HEK293 (cell line): ENCODE results near the gene MAP1B.

Experiments
- CTCF ChIA-PET: fragments of 350-600 bp; formaldehyde crosslinking; extraction: SDS; loops from one replicate; lab custom pipeline; 2021; ENCODE audit warnings: antibody characterized with exemption; lab: Yijun Ruan, JAX
- POLR2A ChIA-PET: fragments of 300-600 bp; formaldehyde crosslinking; extraction: SDS; loops from one replicate; lab custom pipeline; 2020; ENCODE audit warnings: antibody characterized with exemption, inconsistent platforms; lab: Yijun Ruan, JAX
- H3K27ac ChIP-seq: fragments of 200-500 bp; sonication (Bioruptor generic); 2 replicates; pipeline ENCODE4 v1.5.1; 2014; ENCODE audit warnings: low read depth, low read length, control low read depth, inconsistent platforms; ENCODE audit errors: extremely low read depth
- H3K36me3 ChIP-seq, 2 experiments: fragments of 200-500 bp in 1 of 2; sonication (Bioruptor generic) in 1 of 2; 1 replicate in 1 of 2; 2 replicates in 1 of 2; pipeline ENCODE4 v1.5.1; 2014 to 2017; ENCODE audit warnings: inconsistent platforms in 2 of 2, low read length in 2 of 2; ENCODE audit not compliant: control insufficient read depth in 2 of 2, insufficient read depth in 1 of 2
- H3K4me1 ChIP-seq: fragments of 200-500 bp; sonication (Bioruptor generic); 2 replicates; pipeline ENCODE4 v1.5.1; 2014; ENCODE audit warnings: mild to moderate bottlenecking, low read length, inconsistent platforms; ENCODE audit not compliant: control insufficient read depth, insufficient read depth
- H3K4me3 ChIP-seq: 2 replicates; pipeline ENCODE4 v1.5.1; 2011; ENCODE audit warnings: low read depth, mild to moderate bottlenecking, control low read depth, low read length, moderate library complexity
- H3K9me3 ChIP-seq: fragments of 200-500 bp; sonication (Bioruptor generic); 2 replicates; pipeline ENCODE4 v1.5.1; 2014; ENCODE audit warnings: low read depth, low read length, inconsistent platforms; ENCODE audit not compliant: control insufficient read depth, insufficient read depth
- PRDM1 ChIP-seq: fragments of 450-650 bp; formaldehyde crosslinking; IDR thresholded peaks from 2 replicates; pipeline ENCODE4; 2016; ENCODE audit warnings: missing biosample characterization, missing genetic modification characterization
- SALL2 ChIP-seq: fragments of 450-650 bp; formaldehyde crosslinking; IDR thresholded peaks from 2 replicates; pipeline ENCODE4 v1.5.0; 2017; ENCODE audit warnings: missing biosample characterization, mild to moderate bottlenecking, missing genetic modification characterization, borderline replicate concordance
- WT1 ChIP-seq: fragments of 450-650 bp; formaldehyde crosslinking; IDR thresholded peaks from 2 replicates; pipeline ENCODE4 v1.5.1; 2016; ENCODE audit warnings: missing biosample characterization, missing genetic modification characterization
- ZBTB48 ChIP-seq: fragments of 450-650 bp; formaldehyde crosslinking; IDR thresholded peaks from 2 replicates; pipeline ENCODE4 v1.5.1; 2016; ENCODE audit warnings: missing biosample characterization, missing genetic modification characterization
- ZNF37A ChIP-seq: fragments of 450-650 bp; IDR thresholded peaks from 2 replicates; pipeline ENCODE4 v1.5.1; 2018; ENCODE audit warnings: missing biosample characterization, missing genetic modification characterization
- ZNF530 ChIP-seq: fragments of 450-650 bp; formaldehyde crosslinking; IDR thresholded peaks from 2 replicates; pipeline ENCODE4 v1.5.1; 2016; ENCODE audit warnings: low read depth, missing biosample characterization, missing genetic modification characterization
- ZNF561 ChIP-seq: fragments of 450-650 bp; IDR thresholded peaks from 2 replicates; pipeline ENCODE4 v1.5.1; 2018; ENCODE audit warnings: missing biosample characterization, missing genetic modification characterization, borderline replicate concordance
- ZNF610 ChIP-seq: fragments of 450-650 bp; formaldehyde crosslinking; IDR thresholded peaks from 2 replicates; pipeline ENCODE4 v1.5.1; 2016; ENCODE audit warnings: missing biosample characterization, missing genetic modification characterization, borderline replicate concordance
- ZNF658 ChIP-seq: fragments of 450-650 bp; formaldehyde crosslinking; IDR thresholded peaks from 2 replicates; pipeline ENCODE4; 2016; ENCODE audit warnings: missing biosample characterization, missing genetic modification characterization
- ZNF768 ChIP-seq: fragments of 450-650 bp; formaldehyde crosslinking; IDR thresholded peaks from 2 replicates; pipeline ENCODE4 v1.5.1; 2018; ENCODE audit warnings: missing biosample characterization, mild to moderate bottlenecking, missing genetic modification characterization
- ZNF791 ChIP-seq: fragments of 450-650 bp; formaldehyde crosslinking; IDR thresholded peaks from 2 replicates; pipeline ENCODE4 v1.5.1; 2016; ENCODE audit warnings: missing biosample characterization, missing genetic modification characterization
- TF ChIP-seq, protein P1 (sequence below): fragments of 450-650 bp; formaldehyde crosslinking; IDR thresholded peaks from 2 replicates; pipeline ENCODE4 v1.5.1; 2016; ENCODE audit warnings: missing biosample characterization, missing genetic modification characterization
- TF ChIP-seq, protein P2 (sequence below): sonication (generic); formaldehyde crosslinking; IDR thresholded peaks from 2 replicates; pipeline ENCODE4 v1.8.1; 2022; ENCODE audit warnings: mild to moderate bottlenecking, moderate library complexity, missing genetic modification reagents
- TF ChIP-seq, protein P3 (sequence below): IDR thresholded peaks from 2 replicates; pipeline ENCODE4 v1.6.1; 2011; ENCODE audit warnings: mild to moderate bottlenecking, low read depth, low read length, borderline replicate concordance
- TF ChIP-seq, protein P4 (sequence below): fragments of 450-650 bp; formaldehyde crosslinking; IDR thresholded peaks from 2 replicates; pipeline ENCODE4 v1.5.1; 2016; ENCODE audit warnings: missing biosample characterization, missing genetic modification characterization
- TF ChIP-seq, protein P5 (sequence below): fragments of 450-650 bp; formaldehyde crosslinking; IDR thresholded peaks from 2 replicates; pipeline ENCODE4 v1.5.1; 2016; ENCODE audit warnings: missing biosample characterization, missing genetic modification characterization, borderline replicate concordance

MAP1B gene

DNA sequence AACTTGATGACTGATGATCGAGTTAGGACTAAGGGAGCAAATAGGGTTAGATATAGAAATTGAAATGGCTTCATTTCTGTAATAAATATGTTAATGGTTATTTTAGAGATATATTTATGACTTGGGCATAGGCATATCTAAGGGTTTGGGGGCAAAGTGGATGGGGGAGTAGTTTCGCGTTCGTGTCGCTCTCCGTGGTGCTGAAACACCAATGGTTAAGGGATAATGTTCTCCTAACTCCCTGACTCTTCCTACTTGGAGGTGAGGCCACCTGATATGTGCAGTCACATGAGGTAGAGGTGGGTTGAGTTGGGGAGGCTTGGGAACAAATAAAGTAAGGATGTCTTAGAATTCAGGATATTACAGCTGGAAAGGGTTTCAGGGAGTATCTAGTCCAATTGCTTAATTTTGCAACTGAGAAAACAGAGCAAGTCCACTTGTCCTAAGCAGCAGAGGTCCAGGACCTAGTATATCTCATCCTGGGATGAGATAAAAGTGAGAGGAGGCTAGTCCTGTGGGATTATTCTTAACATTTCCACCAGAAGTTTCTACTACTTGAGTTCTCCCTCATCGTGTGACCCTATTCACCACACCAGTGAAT is 44.0 kb upstream of the MAP1B start:
- H3K27ac ChIP-seq: no peak overlapping the region
- no peaks in the 10 kb centered on the region for H3K4me1 ChIP-seq
- no peaks in the 10 kb centered on the region for H3K36me3 ChIP-seq
- H3K9me3 ChIP-seq: no peaks in the 10 kb centered on the region
- H3K4me3 ChIP-seq: no peak overlapping the region
- TF ChIP-seq WT1 (tag by site-specific recombination) (no peak), ZBTB48 (0 out of 2 replicates have a peak, but pooled peaks have one; percentile 20), ZNF37A (tag by site-specific recombination) (no peak), PRDM1 (tag by site-specific recombination) (no peak), ZNF561 (tag by site-specific recombination) (no peak), SALL2 (tag by site-specific recombination) (no peak), ZNF610 (no peak), ZNF658 (no peak), ZNF530 (no peak), ZNF791 (tag by site-specific recombination) (no peak), ZNF768 (no peak)
- TF ChIP-seq, protein P1, sequence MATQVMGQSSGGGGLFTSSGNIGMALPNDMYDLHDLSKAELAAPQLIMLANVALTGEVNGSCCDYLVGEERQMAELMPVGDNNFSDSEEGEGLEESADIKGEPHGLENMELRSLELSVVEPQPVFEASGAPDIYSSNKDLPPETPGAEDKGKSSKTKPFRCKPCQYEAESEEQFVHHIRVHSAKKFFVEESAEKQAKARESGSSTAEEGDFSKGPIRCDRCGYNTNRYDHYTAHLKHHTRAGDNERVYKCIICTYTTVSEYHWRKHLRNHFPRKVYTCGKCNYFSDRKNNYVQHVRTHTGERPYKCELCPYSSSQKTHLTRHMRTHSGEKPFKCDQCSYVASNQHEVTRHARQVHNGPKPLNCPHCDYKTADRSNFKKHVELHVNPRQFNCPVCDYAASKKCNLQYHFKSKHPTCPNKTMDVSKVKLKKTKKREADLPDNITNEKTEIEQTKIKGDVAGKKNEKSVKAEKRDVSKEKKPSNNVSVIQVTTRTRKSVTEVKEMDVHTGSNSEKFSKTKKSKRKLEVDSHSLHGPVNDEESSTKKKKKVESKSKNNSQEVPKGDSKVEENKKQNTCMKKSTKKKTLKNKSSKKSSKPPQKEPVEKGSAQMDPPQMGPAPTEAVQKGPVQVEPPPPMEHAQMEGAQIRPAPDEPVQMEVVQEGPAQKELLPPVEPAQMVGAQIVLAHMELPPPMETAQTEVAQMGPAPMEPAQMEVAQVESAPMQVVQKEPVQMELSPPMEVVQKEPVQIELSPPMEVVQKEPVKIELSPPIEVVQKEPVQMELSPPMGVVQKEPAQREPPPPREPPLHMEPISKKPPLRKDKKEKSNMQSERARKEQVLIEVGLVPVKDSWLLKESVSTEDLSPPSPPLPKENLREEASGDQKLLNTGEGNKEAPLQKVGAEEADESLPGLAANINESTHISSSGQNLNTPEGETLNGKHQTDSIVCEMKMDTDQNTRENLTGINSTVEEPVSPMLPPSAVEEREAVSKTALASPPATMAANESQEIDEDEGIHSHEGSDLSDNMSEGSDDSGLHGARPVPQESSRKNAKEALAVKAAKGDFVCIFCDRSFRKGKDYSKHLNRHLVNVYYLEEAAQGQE (tag by site-specific recombination): peak; percentile 96
- TF ChIP-seq, protein P2, sequence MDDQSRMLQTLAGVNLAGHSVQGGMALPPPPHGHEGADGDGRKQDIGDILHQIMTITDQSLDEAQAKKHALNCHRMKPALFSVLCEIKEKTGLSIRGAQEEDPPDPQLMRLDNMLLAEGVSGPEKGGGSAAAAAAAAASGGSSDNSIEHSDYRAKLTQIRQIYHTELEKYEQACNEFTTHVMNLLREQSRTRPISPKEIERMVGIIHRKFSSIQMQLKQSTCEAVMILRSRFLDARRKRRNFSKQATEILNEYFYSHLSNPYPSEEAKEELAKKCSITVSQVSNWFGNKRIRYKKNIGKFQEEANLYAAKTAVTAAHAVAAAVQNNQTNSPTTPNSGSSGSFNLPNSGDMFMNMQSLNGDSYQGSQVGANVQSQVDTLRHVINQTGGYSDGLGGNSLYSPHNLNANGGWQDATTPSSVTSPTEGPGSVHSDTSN (CRISPR knock-in tag): no peak
- TF ChIP-seq, protein P3, sequence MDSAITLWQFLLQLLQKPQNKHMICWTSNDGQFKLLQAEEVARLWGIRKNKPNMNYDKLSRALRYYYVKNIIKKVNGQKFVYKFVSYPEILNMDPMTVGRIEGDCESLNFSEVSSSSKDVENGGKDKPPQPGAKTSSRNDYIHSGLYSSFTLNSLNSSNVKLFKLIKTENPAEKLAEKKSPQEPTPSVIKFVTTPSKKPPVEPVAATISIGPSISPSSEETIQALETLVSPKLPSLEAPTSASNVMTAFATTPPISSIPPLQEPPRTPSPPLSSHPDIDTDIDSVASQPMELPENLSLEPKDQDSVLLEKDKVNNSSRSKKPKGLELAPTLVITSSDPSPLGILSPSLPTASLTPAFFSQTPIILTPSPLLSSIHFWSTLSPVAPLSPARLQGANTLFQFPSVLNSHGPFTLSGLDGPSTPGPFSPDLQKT: no peak
- TF ChIP-seq, protein P4, sequence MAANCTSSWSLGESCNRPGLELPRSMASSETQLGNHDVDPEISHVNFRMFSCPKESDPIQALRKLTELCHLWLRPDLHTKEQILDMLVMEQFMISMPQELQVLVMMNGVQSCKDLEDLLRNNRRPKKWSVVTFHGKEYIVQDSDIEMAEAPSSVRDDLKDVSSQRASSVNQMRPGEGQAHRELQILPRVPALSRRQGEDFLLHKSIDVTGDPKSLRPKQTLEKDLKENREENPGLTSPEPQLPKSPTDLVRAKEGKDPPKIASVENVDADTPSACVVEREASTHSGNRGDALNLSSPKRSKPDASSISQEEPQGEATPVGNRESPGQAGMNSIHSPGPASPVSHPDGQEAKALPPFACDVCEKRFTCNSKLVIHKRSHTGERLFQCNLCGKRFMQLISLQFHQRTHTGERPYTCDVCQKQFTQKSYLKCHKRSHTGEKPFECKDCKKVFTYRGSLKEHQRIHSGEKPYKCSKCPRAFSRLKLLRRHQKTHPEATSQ (tag by site-specific recombination): no peak
- TF ChIP-seq, protein P5, sequence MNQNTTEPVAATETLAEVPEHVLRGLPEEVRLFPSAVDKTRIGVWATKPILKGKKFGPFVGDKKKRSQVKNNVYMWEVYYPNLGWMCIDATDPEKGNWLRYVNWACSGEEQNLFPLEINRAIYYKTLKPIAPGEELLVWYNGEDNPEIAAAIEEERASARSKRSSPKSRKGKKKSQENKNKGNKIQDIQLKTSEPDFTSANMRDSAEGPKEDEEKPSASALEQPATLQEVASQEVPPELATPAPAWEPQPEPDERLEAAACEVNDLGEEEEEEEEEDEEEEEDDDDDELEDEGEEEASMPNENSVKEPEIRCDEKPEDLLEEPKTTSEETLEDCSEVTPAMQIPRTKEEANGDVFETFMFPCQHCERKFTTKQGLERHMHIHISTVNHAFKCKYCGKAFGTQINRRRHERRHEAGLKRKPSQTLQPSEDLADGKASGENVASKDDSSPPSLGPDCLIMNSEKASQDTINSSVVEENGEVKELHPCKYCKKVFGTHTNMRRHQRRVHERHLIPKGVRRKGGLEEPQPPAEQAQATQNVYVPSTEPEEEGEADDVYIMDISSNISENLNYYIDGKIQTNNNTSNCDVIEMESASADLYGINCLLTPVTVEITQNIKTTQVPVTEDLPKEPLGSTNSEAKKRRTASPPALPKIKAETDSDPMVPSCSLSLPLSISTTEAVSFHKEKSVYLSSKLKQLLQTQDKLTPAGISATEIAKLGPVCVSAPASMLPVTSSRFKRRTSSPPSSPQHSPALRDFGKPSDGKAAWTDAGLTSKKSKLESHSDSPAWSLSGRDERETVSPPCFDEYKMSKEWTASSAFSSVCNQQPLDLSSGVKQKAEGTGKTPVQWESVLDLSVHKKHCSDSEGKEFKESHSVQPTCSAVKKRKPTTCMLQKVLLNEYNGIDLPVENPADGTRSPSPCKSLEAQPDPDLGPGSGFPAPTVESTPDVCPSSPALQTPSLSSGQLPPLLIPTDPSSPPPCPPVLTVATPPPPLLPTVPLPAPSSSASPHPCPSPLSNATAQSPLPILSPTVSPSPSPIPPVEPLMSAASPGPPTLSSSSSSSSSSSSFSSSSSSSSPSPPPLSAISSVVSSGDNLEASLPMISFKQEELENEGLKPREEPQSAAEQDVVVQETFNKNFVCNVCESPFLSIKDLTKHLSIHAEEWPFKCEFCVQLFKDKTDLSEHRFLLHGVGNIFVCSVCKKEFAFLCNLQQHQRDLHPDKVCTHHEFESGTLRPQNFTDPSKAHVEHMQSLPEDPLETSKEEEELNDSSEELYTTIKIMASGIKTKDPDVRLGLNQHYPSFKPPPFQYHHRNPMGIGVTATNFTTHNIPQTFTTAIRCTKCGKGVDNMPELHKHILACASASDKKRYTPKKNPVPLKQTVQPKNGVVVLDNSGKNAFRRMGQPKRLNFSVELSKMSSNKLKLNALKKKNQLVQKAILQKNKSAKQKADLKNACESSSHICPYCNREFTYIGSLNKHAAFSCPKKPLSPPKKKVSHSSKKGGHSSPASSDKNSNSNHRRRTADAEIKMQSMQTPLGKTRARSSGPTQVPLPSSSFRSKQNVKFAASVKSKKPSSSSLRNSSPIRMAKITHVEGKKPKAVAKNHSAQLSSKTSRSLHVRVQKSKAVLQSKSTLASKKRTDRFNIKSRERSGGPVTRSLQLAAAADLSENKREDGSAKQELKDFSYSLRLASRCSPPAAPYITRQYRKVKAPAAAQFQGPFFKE (tag by site-specific recombination): no peak
- TF ChIP-seq, all 188 proteins: peak for 2
- CTCF ChIA-PET: no interaction called here
- POLR2A ChIA-PET: no interaction called here
